ENCODE measurements around the gene ACADM.
A peak's percentile ranks its signal among the peaks of the same experiment; 100 is the strongest.
"Not testable (repeated sequence)": the region's sequence is repeated elsewhere in the genome, so short reads cannot be mapped to it uniquely, and the experiment has no call there.

The ACADM gene

GRCh38 chr1:75742047-75742625 lies 17.6 kb downstream of the ACADM start:
- no peak for DNase-seq

DNA sequence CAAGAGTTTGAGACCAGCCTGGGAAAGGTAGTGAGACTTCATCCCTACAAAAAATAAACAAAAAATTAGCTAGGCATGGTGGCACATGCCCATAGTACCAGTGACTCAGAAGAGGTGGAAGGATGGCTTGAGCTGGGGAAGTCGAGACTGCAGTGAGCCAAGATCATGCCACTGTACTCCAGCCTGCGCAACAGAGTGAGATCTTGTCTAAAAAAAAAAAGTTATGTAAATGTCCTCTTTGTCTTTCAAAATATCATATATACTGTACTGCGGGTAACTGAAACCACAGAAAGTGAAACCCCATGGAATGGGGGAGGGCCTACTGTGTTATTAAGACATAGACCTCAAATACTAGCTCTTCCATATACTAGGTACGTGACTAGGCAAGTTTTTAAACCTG lies 20.8 kb downstream of the ACADM start:
- no peak for DNase-seq

- not testable (repeated sequence) for DNase-seq
Measured at GRCh38 chr1:75757210-75757609, 32.7 kb downstream of the ACADM start.

DNA sequence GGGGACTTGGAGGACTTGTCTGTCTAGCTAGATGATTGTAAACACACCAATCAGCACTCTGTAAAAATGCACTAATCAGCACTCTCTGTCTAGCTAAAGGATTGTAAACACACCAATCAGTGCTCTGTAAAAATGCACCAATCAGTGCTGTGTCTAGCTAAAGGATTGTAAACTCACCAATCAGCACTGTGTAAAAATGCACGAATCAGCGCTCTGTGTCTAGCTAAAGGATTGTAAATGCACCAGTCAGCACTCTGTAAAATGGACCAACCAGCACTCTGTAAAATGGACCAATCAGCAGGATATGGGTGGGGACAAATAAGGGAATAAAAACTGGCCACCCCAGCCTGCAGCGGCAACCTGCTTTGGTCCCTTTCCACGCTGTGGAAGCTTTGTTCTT lies 34.0 kb downstream of the ACADM start:
- DNase-seq = not testable (repeated sequence)

GRCh38 chr1:75764057-75764655 lies 39.6 kb downstream of the ACADM start:
- DNase-seq = no peak

DNA sequence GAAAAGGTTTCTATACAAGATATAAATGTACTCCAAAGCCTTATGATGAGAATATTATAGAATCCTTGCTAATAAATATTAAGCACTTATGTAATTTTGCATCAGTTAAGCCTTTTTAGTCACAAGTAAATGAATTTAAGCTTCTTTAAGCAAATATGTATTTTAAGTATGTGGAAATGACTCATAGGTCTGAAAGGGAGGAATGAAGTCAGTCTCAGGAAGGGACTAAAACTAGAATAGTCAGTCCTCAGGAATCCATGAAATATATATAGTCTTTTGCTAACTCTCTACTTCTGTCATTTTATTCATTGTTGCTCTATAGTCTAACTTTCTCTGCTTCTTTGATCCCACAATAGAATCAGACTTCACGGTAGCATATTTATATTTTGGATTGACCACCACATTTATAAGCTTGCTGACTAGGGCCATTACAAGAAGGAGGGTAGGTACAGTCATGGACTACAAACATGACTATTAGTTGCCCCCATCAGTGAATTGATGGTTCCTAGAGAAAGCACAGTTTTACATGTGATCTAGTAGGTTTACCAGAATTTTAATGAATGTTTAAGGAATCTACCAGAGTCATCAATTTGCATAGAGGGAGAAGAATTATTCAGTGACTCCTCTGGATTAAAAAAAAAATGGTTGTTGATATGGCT lies 41.3 kb downstream of the ACADM start:
- DNase-seq = no peak

DNA sequence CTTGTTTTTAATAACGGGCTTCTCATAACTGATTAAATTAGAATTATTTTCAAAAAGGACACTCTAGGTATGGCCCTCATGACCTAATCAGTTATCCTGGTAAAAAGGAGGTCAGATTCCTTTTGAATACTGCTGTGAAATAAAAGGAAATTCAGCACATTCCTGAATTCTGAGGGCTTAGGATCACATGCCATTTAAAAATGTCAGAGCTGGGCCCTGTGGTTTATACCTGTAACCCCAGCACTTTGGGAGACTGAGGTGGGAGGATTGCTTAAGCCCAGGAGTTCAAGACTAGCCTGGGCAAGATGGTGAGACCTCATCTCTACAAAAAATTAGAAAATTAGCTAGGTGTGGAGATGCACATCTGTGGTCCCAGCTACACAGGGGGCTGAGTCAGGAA lies 43.5 kb downstream of the ACADM start:
- DNase-seq = no peak

DNA sequence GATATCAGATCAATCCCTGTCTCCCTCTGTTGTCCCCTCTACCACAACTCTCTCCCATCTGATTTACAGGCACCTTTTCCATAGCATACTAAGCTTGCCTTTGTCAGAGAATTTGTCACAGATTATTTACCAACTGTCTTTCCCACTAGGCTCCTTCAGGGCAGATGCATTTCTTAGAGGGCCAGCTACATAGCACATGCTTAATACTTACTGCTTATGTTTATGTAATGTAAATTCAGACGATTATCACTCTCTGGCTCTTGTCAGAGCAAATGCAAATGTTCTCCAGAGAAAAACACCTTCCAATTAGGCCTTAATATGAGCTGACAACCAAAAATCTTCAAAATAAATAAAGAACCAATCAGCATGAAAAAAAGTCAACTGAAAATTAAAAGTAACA lies 46.3 kb downstream of the ACADM start:
- no peak for DNase-seq

DNA sequence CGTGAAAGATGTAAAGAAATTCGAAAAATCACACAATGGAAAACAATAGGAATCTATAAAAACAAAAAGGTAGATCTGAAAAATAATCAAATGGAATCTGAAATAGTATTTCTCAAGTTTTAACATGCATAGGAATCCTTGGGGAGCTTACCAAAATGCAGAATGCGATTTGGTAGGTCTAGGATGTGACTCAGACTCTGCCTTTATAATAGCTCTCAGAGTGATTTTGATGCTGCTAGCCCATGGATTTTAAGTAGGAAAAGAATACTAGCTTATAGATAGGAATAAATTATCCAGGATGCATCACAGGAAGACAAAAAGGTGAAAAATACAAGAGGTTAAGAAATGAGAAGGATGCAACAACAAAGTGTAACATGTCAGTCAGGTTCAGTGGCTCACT lies 47.5 kb downstream of the ACADM start:
- DNase-seq = no peak

- DNase-seq = not testable (repeated sequence)
Measured at GRCh38 chr1:75777812-75778211, 53.3 kb downstream of the ACADM start.

DNA sequence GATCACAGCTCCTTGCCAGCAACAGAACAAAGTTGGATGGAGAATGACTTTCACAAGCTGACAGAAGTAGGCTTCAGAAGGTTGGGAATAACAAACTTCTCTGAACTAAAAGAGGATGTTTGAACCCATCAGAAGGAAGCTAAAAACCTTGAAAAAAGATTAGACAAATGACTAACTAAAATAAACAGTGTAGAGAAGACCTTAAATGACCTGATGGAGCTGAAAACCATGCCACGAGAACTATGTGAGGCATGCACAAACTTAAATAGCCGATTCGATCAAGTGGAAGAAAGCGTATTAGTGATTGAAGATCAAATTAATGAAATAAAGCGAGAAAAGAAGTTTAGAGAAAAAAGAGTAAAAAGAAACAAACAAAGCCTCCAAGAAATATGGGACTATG lies 54.2 kb downstream of the ACADM start:
- not testable (repeated sequence) for DNase-seq

- DNase-seq = not testable (repeated sequence)
Measured at GRCh38 chr1:75780183-75780582, 55.7 kb downstream of the ACADM start.

DNA sequence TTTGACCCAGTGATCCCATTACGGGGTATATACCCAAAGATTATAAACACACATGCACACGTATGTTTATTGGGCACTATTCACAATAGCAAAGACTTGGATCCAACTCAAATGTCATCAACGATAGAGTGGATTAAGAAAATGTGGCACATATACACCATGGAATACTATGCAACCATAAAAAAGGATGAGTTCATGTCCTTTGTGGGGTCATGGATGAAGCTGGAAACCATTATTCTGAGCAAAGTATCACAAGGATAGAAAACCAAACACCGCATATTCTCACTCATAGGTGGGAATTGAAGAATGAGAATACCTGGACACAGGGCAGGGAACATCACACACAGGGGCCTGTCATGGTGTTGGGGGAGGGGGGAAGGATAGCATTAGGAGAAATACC lies 59.4 kb downstream of the ACADM start:
- DNase-seq = not testable (repeated sequence)

DNA sequence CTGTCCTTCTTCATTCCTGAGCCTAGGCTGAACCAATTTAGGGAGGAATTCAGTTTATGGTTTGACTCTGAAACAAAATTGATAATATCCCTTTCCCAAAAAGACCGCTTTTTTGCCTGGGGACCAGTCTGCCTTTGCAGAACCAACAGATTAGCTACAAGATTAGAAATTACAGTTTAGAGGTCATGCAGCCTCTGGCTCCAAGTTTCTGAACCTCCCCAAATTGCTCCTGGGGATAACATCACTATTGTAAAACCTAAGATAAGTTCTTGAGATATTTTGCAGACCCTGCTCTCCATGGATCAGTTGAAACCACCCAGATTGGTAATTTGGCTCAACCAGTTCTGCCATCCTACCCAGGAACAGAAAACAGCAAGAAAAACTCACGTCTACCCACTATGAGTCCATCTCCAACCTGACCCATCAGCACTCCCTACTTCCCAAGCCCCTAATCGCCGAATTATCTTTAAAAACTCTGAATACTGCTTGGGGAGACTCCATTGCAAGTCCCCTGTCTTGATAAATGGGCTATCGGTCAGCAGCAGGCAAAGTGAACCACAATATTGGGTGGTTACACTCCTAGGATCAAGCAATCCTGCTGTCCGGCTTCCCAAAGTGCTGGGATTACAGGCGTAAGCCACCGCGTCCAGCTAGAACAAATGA lies 60.9 kb downstream of the ACADM start:
- DNase-seq = no peak

DNA sequence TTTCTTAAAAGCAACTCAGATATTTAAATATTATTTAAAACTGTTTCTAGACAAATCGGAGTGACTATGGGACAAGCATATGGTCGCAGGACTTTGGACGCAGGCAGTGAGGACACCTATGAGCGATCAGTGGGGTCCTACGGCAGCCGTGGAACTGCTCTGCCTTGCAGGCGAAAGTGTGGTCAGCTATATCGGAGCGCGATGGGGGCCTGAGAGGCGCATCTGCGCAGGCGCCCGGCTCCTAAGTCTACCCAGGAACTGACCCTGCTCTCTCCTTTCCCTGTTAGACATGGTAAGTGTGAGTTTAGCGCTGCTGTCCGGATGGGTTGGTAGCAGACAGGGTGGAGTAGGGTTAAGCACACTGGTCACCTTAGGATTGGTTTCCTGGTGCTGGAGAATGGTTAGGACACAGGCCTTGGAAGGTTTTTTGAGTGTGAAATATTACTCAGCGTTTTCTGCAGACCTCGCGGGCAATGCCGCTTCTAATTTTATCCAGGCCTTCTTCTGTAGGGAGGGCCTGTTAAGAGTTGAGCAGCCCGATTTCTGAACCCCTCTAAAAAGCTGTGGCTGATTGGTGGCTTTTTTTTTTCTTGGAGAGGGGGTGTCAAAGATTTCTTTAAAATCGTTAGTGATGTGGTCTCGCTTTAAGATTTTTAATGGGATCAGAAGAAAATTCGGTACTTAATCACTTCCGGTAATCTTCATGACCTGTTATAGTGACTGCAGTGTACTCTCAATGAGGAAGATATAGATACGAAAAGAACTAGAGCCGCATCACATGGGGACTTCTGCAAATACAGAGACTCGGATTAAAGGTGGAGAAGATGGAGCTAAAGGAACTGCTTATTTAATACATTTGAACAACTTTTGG lies 61.7 kb downstream of the ACADM start, which contains the start of gene RABGGTB:
TSS of gene RABGGTB (plus strand) at position 274 of the 871 bp plus-strand sequence. CDS start at position 290, 16 bp downstream.
- DNase-seq = peak; percentile 97

DNA sequence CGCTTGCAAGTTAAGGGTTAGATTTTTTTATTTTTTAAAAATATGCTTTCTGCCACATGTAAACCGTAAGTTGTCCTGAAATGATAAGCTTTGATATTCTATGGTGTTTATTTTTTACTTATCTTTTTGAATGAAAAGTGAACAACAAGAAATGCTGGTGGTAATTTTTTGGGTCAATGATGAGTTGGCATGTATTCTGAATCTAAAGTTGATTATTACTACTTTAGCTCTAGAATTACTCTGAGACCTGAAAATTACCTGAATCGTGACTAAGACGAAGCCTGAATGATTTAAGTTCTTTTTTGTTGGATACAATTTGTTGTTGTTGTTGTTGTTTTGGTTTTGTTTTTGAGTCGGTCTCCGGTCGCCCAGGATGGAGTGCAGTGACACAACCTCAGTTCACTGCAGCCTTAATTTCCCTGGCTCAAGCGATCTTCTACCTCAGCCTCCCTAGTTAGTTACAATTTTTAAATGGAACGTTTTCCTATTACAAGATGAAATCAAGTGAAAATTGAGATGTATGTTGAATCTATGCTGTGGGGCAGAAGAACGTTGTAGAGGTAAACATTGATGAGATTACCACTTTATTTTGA lies 62.5 kb downstream of the ACADM start:
- no peak for DNase-seq

- no peak for DNase-seq
Measured at GRCh38 chr1:75787524-75787923, 63.0 kb downstream of the ACADM start.

GRCh38 chr1:75789988-75790387 lies 65.5 kb downstream of the ACADM start:
- DNase-seq = no peak

GRCh38 chr1:75791022-75791421 lies 66.5 kb downstream of the ACADM start:
- DNase-seq = no peak

DNA sequence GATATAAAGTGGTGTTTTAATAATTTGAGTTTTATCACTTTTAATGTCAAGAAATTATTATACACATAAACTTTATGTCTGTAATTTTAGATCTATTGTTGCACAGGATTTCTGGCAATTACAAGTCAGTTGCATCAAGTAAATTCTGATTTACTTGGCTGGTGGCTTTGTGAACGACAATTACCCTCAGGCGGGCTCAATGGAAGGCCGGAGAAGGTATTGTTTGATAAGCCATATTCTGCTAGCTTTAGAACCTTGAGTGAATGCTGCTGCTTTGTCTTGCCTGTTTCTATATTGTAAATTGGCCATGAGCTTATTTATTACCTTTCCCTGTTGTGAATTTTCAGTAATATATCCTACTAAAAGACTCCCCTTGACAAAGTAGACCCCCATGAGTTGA lies 67.6 kb downstream of the ACADM start:
- DNase-seq = no peak

GRCh38 chr1:75794382-75794781 lies 69.9 kb downstream of the ACADM start:
- DNase-seq = no peak

DNA sequence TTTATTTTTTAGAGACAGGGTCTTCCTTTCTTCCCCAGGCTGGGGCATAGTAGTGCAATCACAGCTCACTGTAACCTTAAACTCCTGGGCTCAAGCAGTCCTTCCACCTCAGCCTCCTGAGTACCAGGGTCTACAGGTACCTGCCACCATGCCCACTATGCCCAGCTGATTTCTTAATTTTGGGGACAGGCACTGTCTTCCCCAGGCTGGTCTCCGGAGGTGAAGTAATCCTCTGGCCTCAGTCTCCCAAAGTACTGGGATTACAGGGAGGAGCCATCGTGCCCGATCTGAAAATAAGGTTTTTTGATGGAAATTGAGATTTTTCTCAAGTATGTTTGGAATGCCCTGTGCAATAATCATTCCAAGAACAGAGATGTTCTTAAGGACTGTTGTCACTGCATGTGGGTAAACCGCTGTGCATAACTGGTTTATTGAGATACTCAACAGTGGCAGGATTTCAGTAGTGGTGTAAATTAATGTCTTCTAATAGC lies 71.2 kb downstream of the ACADM start:
- DNase-seq = no peak
